ENCODE measurements around the gene ANKRD50.

GRCh38 chr4:124753941-124754581 lies 41.5 kb upstream of the ANKRD50 start:
- TF ChIP-seq CTCF (IDR thresholded peaks at IDR 0.05; ENCODE audit: low read depth, low read length) (no peak), EZH2phosphoT487 (IDR thresholded peaks at IDR 0.05; ENCODE audit: low read depth) (no peak)

Data from OCI-LY3 (cell line).